Keratinocyte (primary cell): ENCODE data around the gene YAE1.

Experiments
- CTCF ChIP-seq, 3 experiments: IDR thresholded peaks in 1 of 3; conservative IDR thresholded peaks in 1 of 3; optimal IDR thresholded peaks in 1 of 3; 2 replicates in 2 of 3; 3 replicates in 1 of 3; pipeline versions ENCODE3 to v1.5.1; 2011; ENCODE audit warnings: low read length in 3 of 3, mild to moderate bottlenecking in 3 of 3, moderate library complexity in 2 of 3, control low read depth in 1 of 3, inconsistent platforms in 1 of 3; ENCODE audit not compliant: insufficient read depth in 2 of 3; ENCODE audit errors: extremely low read depth in 1 of 3
- EZH2 ChIP-seq: IDR thresholded peaks from one replicate; pipeline ENCODE4 v1.6.1; 2012; ENCODE audit warnings: inconsistent platforms, mild to moderate bottlenecking, low read length, moderate library complexity

GRCh38 chr7:39527296-39527695 lies 38.9 kb upstream of the YAE1 start:
- TF ChIP-seq CTCF (optimal IDR thresholded peaks at IDR 0.05 in 1 of 3, IDR thresholded peaks at IDR 0.05 in 1 of 3, conservative IDR thresholded peaks at IDR 0.05 in 1 of 3; ENCODE audit: extremely low read depth in 1 of 3, insufficient read depth in 2 of 3, low read length in 3 of 3), result no peak
- TF ChIP-seq EZH2, result no peak
